ES-I3 (cell line): ENCODE measurements around the gene IVNS1ABP.
"Not testable (repeated sequence)": the region's sequence is repeated elsewhere in the genome, so short reads cannot be mapped to it uniquely, and the experiment has no call there.

ENCODE experiments used
- H3K36me3 ChIP-seq: 2 replicates; pipeline ENCODE4 v1.6.1; 2013; ENCODE audit warnings: mild to moderate bottlenecking, low read length, control low read depth, moderate library complexity; ENCODE audit not compliant: insufficient read depth
- H3K4me1 ChIP-seq: 2 replicates; pipeline ENCODE4 v1.6.1; 2013; ENCODE audit warnings: mild to moderate bottlenecking, control low read depth, low read length; ENCODE audit not compliant: insufficient read depth
- H3K9ac ChIP-seq: 2 replicates; pipeline ENCODE4 v1.6.1; 2013; ENCODE audit warnings: low read depth, mild to moderate bottlenecking, low read length, moderate library complexity
- H3K9me3 ChIP-seq: 2 replicates; pipeline ENCODE4 v1.6.1; 2013; ENCODE audit warnings: mild to moderate bottlenecking, low read length, moderate library complexity; ENCODE audit not compliant: control insufficient read depth, insufficient read depth

IVNS1ABP gene

GRCh38 chr1:185343306-185343705 is 26.3 kb upstream of the IVNS1ABP start:
- H3K9me3 ChIP-seq, result no peaks in the 10 kb centered on the region
- no peaks in the 10 kb centered on the region for H3K36me3 ChIP-seq
- H3K4me1 ChIP-seq, result no peaks in the 10 kb centered on the region
- no peak overlapping the region for H3K9ac ChIP-seq

DNA sequence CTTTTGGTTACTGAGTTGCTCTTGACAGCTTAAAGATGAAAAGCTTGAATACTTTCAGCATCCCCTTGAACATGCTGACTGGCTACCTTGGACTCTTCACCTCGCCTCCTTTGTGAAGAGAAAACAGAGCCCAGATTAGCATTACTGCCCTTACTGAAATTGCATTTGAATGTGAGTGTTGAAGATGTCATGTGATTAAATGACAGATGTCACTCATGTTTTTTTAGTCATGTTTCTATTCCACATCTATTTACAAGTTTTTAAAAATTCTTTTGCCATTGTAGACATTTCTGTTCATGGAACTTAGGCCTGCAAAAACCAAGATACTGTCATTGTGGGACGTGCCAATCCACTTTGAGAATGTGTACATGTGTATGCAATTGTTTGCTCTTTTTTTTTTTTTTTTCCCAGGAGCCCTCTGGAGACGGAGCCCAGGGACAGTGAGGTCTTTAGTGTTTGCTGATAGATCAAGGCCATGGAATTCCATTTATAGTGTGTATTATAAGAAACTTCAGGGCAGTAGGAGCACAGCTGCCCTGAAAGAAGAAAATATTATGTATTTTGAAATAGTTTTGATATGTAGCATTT is 25.7 kb upstream of the IVNS1ABP start:
- H3K4me1 ChIP-seq, result no peaks in the 10 kb centered on the region

DNA sequence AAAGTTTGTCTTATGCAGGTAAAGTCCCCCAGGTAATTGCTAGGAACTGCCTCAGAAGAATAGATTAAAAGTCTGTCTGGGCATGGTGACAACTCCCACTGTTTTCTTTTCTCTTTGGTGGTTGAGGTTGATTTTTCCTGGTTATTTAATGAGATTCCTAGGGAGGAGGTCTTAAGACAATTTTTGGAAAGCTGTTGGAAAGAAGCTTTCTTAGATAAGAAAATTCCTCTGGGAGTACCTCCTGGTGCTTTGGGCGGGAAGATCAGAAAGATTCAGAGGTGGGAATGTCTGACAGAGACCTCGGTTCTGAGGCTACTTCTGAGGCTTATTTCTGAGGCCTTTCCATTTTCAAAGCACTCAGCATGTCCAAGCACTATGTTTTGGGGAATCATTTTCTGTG is 25.0 kb upstream of the IVNS1ABP start:
- Histone ChIP-seq H3K36me3 (no peaks in the 10 kb centered on the region), H3K9me3 (no peaks in the 10 kb centered on the region), H3K9ac (no peak overlapping the region), H3K4me1 (no peaks in the 10 kb centered on the region)

More for the DNA sequence above, 25.7 kb upstream of the IVNS1ABP start:
- H3K9me3 ChIP-seq, result no peaks in the 10 kb centered on the region
- H3K36me3 ChIP-seq, result no peaks in the 10 kb centered on the region
- H3K9ac ChIP-seq, result no peak overlapping the region

DNA sequence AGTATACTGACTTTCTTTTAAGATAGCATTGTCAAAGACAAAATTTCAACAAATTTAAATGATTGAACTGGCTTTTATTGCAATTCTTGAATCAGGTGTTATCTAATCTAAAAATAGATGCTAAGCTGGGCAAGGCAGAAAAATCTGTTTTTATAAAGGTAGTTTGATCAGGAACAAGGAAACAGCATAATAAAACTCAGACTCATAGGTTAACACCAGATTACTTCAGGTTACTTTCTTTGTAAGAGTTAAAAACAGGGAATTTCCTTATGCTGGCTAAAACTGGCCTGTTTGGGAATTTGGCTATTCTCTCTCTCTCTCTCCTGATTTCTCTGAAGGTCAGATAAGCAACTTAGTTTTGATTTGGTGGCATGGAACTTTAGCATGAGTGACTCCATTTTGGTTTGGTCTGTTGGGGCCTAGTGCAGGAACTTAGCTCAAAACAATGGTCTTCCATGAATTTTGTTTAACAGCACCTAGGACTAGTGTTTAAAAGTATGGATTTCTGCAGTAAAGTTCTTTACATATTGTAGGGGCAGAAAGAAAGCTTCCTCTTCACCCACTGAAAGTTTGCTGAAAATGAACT is 24.2 kb upstream of the IVNS1ABP start:
- no peaks in the 10 kb centered on the region for H3K4me1 ChIP-seq
- no peaks in the 10 kb centered on the region for H3K9me3 ChIP-seq

DNA sequence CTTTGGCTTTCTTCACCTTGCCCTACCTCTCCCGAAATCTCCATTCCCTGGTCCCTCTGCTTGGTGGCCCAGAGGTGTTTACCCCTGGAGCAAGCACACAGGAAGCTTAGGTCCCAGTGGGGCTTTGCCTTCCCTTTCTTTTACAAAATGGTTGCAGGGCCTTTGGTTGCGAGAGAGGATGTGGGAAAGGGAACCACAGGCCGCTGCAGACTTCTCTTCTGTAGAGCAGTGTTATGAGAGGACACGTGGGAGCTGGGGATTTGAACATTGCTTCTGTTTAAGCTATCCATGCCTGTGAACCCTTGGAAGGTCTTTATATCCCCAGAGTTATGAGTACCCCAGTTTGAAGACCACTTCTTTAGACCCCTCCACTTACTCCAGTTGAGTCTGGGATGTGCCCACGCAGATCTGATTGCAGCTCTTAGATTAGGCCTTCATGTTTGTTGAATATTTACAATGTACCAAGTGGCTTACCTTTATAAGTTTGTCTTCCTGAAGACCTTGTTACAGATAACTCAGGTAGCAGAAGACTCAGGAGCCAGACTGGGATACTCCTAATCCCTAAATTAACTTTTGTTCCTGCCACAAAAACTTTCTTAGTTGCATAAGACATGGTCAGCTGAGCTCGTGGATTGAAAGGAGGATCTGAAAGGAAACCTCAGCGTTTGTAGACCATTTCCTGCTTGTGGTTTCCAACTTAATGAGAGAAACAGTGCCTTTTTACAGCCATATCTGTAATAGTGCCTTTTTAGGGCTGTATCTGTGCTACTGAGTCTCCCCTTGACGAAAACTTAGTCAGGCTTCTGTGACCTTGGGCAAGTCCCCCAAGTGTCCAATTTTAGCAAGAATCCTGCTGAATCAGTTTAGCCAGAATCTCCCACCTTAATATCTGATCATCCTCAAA is 21.9 kb upstream of the IVNS1ABP start:
- Histone ChIP-seq H3K4me1 (no peaks in the 10 kb centered on the region), H3K9me3 (no peaks in the 10 kb centered on the region), H3K9ac (no peak overlapping the region), H3K36me3 (no peaks in the 10 kb centered on the region)

More for the DNA sequence above, 24.2 kb upstream of the IVNS1ABP start:
- H3K36me3 ChIP-seq, result no peaks in the 10 kb centered on the region
- no peak overlapping the region for H3K9ac ChIP-seq

DNA sequence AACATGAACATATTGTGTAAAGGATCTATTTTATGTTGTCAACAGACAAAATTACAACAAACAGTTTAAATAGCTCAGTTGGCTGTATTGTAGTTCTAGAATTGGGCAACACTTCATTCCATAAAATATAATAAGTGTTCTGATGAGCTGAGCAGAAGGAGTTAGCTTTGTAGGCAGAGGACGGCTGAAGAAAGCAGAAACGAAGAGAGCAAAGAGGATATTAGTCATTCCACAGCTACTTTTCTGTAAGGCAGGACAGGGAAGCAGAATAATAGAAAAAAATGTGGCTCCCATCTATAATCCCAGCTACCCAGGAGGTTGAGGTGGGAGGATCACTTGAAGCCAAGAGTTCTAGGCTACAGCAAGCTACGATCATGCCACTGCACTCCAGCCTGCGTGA is 20.2 kb upstream of the IVNS1ABP start:
- H3K9ac ChIP-seq, result no peak overlapping the region
- no peaks in the 10 kb centered on the region for H3K36me3 ChIP-seq
- H3K9me3 ChIP-seq, result no peaks in the 10 kb centered on the region
- no peaks in the 10 kb centered on the region for H3K4me1 ChIP-seq

- H3K9ac ChIP-seq, result no peak overlapping the region
- H3K4me1 ChIP-seq, result no peaks in the 10 kb centered on the region
- H3K36me3 ChIP-seq, result no peaks in the 10 kb centered on the region
- no peaks in the 10 kb centered on the region for H3K9me3 ChIP-seq
Observed at GRCh38 chr1:185334182-185334581, 17.1 kb upstream of the IVNS1ABP start.

DNA sequence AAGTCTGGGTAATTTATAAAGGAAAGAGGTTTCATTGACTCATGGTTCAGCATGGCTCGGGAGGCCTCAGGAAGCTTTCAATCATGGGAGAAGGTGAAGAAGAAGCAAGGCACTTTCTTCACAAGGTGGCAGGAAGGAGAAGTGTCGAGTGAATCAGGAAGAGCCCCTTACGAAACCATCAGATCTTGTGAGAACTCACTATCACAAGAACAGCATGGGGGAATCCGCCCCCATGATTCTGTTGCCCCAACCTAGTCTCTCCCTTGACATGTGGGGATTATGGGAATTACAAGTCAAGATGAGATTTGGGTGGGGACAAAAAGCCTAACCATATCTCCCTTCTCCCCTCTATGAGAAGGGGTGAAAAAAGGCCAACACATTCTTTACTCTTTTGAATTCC is 11.2 kb upstream of the IVNS1ABP start:
- H3K36me3 ChIP-seq, result no peaks in the 10 kb centered on the region
- H3K9ac ChIP-seq, result no peak overlapping the region
- H3K9me3 ChIP-seq, result no peaks in the 10 kb centered on the region; the same call in 1 of the 2 replicates
- H3K4me1 ChIP-seq, result no peaks in the 10 kb centered on the region

DNA sequence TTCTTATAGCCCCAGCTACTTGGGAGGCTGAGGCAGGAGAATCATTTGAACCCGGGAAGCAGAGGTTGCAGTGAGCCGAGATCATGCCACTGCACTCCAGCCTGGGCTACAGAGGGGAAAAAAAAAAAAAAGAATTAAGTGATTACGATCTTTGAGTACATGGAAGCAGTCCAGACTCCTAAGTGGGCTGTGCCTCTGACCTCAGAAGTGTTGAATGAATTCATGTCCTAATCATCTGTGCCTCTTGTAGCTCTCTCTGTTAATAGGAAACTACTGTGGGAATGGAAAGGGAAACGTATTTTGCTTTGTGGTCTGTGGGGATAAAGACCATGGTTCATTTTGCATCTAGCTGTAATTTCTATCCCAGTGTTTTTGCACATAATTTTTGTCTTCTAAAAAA is 8.4 kb upstream of the IVNS1ABP start:
- no peak overlapping the region for H3K9ac ChIP-seq
- H3K9me3 ChIP-seq, result no peaks in the 10 kb centered on the region; the same call in 1 of the 2 replicates
- H3K36me3 ChIP-seq, result no peaks in the 10 kb centered on the region
- no peaks in the 10 kb centered on the region for H3K4me1 ChIP-seq

GRCh38 chr1:185324118-185324517 is 7.1 kb upstream of the IVNS1ABP start:
- H3K9me3 ChIP-seq, result no peaks in the 10 kb centered on the region; the same call in 1 of the 2 replicates
- H3K36me3 ChIP-seq, result no peaks in the 10 kb centered on the region; the same call in 1 of the 2 replicates
- H3K9ac ChIP-seq, result no peak overlapping the region
- H3K4me1 ChIP-seq, result no peaks in the 10 kb centered on the region

DNA sequence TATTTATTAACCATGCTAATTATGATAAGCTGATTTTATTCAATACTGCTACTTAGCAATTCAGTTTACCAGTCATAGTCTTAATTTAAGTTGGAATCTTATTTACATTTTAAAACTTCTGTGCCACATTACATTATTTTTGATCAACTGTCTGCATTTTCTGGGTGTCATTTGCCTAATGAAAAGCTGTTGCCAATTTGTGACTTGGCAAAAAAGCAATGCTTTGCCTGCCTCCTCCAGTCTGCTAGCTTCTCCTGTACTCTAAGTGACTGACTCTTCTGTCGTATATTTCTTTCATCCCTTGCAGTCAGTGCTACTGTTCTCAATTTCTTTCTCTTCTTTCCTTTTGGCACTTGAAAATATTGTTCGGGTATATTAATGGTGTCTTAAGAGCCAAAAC is 5.6 kb upstream of the IVNS1ABP start:
- peaks cover 3% of the 10 kb centered on the region; the same call in 1 of the 2 replicates for H3K4me1 ChIP-seq
- H3K9ac ChIP-seq, result no peak overlapping the region
- no peaks in the 10 kb centered on the region; the same call in 1 of the 2 replicates for H3K36me3 ChIP-seq
- H3K9me3 ChIP-seq, result no peaks in the 10 kb centered on the region; the same call in 1 of the 2 replicates

- not testable (repeated sequence) for H3K4me1 ChIP-seq, H3K36me3 ChIP-seq, H3K9me3 ChIP-seq, H3K9ac ChIP-seq
Observed at GRCh38 chr1:185321653-185322221, 4.7 kb upstream of the IVNS1ABP start.

- not testable (repeated sequence) for H3K36me3 ChIP-seq, H3K9me3 ChIP-seq, H3K9ac ChIP-seq, H3K4me1 ChIP-seq
Observed at GRCh38 chr1:185321104-185321503, 4.1 kb upstream of the IVNS1ABP start.

- no peak overlapping the region for H3K9ac ChIP-seq
- no peaks in the 10 kb centered on the region; the same call in 1 of the 2 replicates for H3K9me3 ChIP-seq
- H3K4me1 ChIP-seq, result peaks cover 5% of the 10 kb centered on the region; the same call in 1 of the 2 replicates
- H3K36me3 ChIP-seq, result no peaks in the 10 kb centered on the region; the same call in 1 of the 2 replicates
Observed at GRCh38 chr1:185319139-185319475, 2.1 kb upstream of the IVNS1ABP start.
